ENCODE data around the gene UFC1. TPM values are rescaled to one million over a fixed set of nuclear protein-coding genes. Genes with fewer than 3 reads are reported as not detected.

Gene UFC1
- total and polyA plus RNA-seq, 2 of the 13 experiments (the other 11 are each of a cell fraction or from before 2014, with no cell fraction given) = 72.8 to 85.2 TPM

DNA sequence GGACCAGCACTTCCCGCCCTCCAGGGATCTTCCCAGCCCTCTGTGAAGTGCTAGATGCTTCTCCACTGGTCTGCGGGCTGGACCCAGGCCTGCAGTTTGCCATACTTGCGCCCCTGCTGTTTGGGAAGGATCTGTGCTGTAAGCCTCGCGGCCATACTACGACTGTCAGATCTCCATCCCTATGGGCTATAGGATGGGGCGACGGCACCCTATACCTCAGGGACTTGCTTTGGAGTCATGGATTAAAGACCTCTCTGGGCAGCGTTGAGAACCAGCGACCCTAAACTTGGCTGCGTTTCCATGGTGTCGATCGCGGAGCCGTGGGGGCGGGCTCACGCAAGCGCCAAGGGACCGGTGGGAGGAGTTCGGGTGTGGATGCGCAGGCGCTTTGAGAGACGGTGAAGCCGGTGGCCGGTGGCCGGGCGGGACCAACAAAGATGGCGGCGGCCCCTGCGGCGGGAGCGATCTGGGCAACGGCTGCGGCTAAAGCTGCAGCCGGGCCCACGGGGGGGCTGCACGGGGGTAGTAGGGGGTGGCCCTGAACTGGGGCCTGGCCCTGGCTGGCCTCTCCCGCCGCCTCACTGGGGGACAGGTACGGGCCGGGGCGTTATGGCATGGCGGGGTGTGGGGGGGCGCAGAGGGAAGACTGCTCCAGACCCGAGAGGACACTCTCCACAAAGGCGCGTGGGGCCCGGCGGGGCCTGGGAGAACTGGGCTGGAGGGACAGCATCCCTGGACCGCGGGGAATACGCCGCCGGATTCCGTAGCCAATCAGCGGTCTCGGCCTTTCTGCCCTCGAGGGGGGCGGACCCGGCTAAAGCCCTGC is 5.5 kb downstream of the UFC1 start, which contains the start of gene USP21 (continued):
- TF ChIP-seq IRX3 (CRISPR knock-in tag; IDR thresholded peaks at IDR 0.05; ENCODE audit: borderline replicate concordance, low read depth) (no peak), SP5 (CRISPR knock-in tag; IDR thresholded peaks at IDR 0.05; ENCODE audit: borderline replicate concordance, low read depth) (peak; percentile 49; the same call in 1 of the 2 replicates), HNRNPH1 (optimal IDR thresholded peaks at IDR 0.05; ENCODE audit: low read depth, low read length) (no peak), ZNF839 (CRISPR knock-in tag; IDR thresholded peaks at IDR 0.05; ENCODE audit: borderline replicate concordance) (no peak), ZNF672 (CRISPR knock-in tag; IDR thresholded peaks at IDR 0.05) (no peak), MEIS1 (CRISPR knock-in tag; IDR thresholded peaks at IDR 0.05; ENCODE audit: borderline replicate concordance) (no peak), HMG20A (CRISPR knock-in tag; IDR thresholded peaks at IDR 0.05; ENCODE audit: borderline replicate concordance) (no peak), ZNF138 (CRISPR knock-in tag; IDR thresholded peaks at IDR 0.05; ENCODE audit: low read depth) (no peak), PBX3 (CRISPR knock-in tag; IDR thresholded peaks at IDR 0.05; ENCODE audit: borderline replicate concordance) (no peak), ATF6 (CRISPR knock-in tag; conservative IDR thresholded peaks at IDR 0.05) (no peak), ZSCAN9 (CRISPR knock-in tag; IDR thresholded peaks at IDR 0.05; ENCODE audit: borderline replicate concordance) (no peak), ZNF615 (CRISPR knock-in tag; IDR thresholded peaks at IDR 0.05; ENCODE audit: borderline replicate concordance) (no peak), ZMAT5 (CRISPR knock-in tag; IDR thresholded peaks at IDR 0.05; ENCODE audit: borderline replicate concordance, low read depth) (no peak)
- TF ChIP-seq, protein P1, sequence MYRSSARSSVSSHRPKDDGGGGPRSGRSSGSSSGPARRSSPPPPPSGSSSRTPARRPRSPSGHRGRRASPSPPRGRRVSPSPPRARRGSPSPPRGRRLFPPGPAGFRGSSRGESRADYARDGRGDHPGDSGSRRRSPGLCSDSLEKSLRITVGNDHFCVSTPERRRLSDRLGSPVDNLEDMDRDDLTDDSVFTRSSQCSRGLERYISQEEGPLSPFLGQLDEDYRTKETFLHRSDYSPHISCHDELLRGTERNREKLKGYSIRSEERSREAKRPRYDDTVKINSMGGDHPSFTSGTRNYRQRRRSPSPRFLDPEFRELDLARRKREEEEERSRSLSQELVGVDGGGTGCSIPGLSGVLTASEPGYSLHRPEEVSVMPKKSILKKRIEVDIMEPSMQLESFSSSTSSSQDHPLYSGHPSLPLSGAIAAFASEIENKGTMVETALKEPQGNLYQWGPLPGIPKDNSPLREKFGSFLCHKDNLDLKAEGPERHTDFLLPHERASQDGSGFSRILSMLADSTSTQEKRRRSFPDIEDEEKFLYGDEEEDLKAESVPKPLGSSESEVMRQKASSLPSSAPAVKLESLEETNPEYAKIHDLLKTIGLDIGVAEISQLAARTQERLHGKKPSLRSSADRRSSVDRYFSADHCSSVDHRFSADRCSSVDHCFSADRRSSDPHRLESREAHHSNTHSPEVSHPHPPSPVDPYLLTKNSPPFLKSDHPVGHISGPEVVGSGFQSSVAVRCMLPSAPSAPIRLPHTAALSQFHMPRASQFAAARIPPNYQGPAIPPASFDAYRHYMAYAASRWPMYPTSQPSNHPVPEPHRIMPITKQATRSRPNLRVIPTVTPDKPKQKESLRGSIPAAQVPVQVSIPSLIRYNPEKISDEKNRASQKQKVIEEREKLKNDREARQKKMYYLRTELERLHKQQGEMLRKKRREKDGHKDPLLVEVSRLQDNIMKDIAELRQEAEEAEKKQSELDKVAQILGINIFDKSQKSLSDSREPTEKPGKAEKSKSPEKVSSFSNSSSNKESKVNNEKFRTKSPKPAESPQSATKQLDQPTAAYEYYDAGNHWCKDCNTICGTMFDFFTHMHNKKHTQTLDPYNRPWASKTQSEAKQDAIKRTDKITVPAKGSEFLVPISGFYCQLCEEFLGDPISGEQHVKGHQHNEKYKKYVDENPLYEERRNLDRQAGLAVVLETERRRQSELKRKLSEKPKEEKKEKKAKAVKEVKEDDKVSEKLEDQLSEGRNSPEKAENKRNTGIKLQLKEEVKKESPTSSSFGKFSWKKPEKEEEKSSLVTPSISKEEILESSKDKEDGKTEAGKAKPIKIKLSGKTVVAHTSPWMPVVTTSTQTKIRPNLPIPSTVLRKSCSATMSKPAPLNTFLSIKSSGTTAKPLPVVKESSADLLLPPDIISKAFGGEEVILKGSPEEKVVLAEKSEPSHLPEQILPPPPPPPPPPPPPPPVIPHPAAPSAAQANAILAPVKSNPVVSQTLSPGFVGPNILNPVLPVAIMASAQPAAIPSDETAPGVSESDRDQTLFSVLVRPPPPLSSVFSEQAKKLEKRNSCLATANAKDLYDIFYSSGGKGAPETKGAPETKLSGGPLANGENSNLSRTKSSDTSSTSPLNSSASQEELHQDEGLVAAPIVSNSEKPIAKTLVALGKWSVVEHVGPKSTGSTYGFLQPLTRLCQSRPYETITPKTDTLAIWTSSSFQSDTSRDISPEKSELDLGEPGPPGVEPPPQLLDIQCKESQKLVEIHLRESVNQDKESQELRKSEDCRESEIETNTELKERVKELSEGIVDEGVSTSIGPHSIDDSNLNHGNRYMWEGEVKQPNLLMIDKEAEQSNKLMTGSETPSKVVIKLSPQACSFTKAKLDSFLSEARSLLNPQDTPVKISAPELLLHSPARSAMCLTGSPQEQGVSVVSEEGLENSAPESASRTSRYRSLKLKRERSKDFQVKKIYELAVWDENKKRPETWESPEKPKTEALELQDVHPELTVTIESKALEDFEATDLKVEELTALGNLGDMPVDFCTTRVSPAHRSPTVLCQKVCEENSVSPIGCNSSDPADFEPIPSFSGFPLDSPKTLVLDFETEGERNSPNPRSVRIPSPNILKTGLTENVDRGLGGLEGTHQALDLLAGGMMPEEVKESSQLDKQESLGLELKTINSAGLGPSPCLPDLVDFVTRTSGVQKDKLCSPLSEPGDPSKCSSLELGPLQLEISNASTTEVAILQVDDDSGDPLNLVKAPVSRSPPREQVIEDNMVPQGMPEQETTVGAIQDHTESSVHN (CRISPR knock-in tag; IDR thresholded peaks at IDR 0.05) = no peak
- TF ChIP-seq, protein P2, sequence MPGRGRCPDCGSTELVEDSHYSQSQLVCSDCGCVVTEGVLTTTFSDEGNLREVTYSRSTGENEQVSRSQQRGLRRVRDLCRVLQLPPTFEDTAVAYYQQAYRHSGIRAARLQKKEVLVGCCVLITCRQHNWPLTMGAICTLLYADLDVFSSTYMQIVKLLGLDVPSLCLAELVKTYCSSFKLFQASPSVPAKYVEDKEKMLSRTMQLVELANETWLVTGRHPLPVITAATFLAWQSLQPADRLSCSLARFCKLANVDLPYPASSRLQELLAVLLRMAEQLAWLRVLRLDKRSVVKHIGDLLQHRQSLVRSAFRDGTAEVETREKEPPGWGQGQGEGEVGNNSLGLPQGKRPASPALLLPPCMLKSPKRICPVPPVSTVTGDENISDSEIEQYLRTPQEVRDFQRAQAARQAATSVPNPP (CRISPR knock-in tag; IDR thresholded peaks at IDR 0.05) = no peak

Data from HepG2 (cell line).